GM19438 (cell line): ENCODE data around the gene ZNF76.

Experiments
- ATAC-seq: cut with Tn5 transposase; IDR thresholded peaks from one replicate; pipeline ENCODE4 v1.9.1; 2021; ENCODE audit warnings: low read depth; ENCODE audit not compliant: unreplicated experiment

The ZNF76 gene

DNA sequence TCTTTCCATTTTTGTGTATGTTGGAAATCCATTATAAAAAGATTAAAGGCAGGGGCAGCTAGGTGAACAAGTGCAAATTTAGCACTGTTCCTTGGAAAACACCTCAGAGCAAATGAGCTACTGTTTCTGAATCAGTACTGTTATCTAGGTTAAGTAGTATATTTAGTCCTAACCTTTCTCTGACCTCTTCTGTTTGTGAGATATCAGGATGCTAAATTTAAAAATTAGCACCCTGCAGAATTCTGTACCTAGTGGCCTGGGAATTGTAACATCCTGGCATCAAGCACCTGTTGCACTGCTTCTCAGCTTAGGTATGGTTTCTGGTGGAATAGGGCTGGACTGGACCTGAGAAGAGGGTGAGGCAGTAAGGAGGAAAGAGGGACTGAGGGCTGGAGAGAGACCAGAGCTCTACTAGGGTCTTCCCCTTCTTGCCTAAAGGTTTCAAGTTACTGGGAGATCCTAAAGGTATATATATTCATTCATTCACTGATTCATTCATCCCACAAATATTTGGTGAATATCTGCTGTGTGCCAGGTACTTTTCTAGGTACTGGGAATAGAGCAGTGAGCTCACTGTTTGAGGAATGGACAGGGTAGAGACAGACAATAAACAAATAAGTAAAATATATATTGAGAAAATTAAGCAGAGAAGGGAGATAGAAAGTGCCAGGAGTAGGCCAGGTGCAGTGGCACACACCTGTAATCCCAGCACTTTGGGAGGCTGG, 5.2 kb downstream of the ZNF76 start:
- ATAC-seq: no peak

DNA sequence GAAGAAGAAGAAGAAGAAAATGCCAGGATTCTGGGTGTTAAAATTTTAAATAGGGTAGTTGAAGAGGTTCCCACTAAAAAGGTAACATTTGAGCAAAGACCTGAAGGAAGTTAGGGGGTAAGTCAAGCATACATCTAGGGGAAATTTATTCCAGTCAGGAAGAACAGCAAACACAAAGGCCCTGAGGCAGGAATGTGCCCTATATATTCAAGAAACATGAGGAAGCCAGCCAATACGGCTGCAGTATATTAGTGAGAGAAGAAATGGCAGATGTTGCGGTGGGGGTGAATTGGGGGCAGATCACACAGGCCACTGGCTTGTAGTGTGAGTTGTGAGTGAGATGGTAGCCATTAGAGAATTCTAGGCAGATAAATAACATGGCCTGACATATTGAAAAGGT, 6.0 kb downstream of the ZNF76 start:
- no peak for ATAC-seq

DNA sequence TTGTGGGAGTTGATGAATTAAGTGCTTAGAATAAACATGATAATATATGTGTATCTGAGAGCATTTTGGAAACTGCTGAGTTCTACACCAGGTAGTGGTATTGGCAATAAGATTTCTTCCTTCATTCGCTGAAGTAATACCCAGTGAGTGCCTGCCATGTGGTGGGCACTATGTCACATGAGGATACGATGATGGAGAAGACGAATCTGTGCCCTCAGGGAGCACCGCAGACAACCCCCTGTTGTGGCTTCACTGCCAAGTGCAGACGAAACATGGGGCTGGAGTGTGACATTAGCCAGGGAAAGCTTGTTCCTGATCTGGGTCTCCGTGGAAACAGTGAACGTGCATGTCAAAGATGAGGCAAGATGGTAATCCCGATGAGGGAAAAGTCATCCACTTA, 7.9 kb downstream of the ZNF76 start:
- ATAC-seq: no peak

GRCh38 chr6:35267897-35268296, 8.4 kb downstream of the ZNF76 start:
- no peak for ATAC-seq

DNA sequence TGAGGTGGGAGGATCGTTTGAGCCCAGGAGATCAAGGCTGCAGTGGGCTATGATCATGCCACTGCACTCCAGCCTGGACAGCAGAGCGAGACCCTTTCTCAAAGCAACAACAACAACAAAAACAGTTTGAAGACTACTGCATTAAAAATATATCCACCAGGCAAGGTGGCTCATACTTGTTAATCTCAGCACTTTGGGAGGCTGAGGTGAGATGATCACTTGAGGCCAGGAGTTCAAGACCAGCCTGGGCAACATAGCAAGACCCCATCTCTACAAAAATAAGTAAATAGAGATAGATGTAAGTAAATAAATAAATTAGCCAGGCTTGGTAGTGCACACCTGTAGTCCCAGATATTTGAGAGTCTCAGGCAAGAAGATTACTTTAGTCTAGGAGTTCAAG, 12.5 kb downstream of the ZNF76 start:
- no peak for ATAC-seq

DNA sequence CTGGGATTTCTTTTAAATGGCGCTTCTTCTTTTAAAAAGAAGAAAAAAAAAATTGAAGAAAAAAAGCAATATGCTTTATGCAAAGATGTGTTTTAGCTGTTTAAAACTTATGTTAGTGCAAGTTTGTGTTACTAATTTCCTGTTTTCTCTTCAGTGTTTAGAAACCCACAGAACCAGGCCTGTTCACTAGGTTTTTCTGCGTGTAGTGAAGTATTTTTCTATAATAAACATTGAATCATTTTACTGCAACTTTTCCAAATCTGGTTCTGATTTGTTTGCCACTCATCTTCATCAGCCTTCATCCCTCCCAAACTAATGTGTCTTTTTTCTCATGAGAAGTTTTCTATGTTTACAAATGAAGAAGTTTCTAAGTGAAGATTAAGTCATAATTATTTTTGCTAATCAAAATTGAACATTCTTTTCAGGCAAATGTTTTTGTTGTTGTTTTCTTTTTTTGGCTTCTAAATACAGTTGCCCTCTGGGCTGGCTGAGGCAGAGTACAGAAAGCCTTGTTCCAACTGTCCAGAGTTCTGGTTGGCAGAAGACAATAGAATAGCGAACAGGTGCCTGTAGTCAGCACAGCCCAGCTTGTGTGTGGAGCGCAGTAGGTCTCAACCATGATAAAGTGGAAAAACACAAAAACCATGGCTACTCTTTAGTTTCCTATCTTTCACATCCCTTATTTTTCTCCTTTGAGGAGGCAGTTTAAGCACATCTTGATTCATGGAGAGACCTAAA, 14.5 kb downstream of the ZNF76 start:
- ATAC-seq: no peak

- no peak for ATAC-seq
Measured at GRCh38 chr6:35275744-35276260, 16.3 kb downstream of the ZNF76 start.

DNA sequence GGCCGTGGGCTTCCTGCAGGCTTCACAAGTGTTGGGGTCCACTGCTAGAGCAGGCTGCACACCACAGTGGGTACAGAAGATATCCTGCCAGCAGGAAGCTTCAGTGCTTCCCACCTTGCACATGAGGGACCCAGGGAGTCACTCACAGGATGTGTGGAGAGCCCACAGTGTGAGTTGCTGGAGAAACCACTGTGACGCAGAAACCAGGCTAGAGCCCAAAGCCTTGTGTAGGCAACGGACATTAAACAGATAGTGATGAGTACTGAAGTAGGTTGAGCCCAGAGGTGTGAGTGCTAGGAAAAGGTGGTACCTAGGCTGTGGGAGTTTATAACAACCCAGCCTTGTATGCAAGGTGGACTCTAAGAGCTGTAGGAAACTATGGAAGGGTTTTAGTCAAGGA, 19.2 kb downstream of the ZNF76 start:
- ATAC-seq: no peak

DNA sequence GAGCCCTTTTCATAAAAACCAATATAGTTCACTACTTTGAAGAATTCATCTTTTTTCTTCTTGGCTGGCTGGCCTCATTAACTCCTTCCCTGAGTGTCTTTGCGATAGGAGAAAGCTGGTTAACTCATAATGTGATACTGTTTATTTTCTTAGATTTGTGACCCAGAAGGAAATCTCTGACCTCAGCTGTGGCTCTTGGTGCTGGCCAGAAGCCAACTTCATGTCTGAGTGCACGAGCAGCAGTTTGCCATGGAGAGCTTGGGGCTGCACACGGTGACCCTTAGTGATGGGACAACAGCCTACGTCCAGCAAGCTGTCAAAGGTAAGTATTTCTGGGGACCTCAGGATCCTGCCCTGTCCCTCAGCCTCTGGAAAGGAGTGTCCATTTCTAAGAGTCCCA, 21.4 kb downstream of the ZNF76 start:
- no peak for ATAC-seq

- ATAC-seq: no peak
Measured at GRCh38 chr6:35282472-35282871, 22.9 kb downstream of the ZNF76 start.

DNA sequence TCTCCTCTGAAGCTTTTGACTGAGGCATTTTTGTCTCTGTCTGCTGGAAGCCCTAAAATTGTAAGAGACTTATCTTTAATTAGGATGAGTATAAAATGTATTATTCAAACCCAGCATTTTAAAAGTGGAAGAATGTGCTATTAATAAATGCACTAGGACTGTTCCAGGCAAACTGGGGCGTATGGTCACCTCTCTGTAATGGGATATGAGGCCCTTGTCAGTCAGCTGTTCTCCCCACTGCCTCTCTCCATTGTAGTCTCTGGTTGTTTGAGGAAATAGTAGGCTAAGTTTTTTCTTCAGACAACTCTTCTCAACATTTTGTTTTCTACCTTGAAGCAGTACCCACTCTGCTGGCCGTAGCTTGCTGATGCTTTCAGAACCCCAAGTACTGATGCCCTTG, 23.8 kb downstream of the ZNF76 start:
- ATAC-seq: no peak

DNA sequence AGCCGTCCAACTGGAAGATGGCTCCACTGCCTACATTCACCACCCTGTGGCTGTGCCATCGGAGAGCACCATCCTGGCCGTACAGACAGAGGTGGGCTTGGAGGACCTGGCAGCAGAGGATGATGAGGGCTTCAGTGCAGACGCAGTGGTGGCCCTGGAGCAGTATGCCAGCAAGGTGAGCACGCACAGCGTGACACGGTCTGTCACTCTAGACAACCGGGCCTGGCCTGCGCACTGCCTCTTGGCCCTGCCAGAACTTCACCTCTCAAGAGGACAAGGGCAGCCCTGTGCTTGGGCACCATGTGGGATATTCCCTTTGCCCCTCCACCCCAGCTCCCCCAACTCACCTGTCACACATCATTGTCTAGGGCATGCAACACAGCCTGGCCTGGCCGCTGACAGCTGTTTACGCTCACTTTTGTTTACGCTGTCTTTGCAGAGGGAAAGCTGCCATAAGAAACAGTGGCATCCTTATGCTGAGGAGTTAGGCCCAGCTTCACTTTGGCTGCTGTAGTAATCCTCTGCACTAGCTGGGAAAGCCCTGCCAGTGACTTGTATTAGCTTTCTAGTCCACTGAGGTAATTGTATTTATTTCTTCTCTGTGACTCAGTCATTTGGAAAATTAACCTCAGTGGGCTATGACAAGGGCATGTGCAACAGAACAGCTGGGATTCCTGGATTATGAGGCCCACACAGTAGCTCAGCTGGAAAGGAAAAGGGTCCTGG, 28.3 kb downstream of the ZNF76 start:
- no peak for ATAC-seq

DNA sequence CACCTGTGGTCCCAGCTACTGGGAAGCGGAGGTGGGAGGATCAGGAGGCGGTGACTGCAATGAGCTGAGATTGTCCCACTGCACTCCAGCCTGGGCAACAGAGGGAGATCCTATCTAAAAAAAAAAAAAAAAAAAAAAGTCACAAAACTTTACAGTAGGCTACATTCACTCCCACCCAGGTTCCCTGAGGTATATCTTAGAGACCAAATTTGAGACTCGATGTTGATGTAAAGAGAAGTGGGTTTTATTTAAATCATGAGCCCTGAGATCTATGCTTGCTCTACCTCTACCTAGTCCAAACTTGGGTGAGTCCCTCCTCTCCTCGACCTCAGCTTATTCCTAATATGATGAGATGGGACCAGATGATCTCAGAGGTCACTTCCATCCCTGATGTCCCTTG, 29.3 kb downstream of the ZNF76 start:
- no peak for ATAC-seq

DNA sequence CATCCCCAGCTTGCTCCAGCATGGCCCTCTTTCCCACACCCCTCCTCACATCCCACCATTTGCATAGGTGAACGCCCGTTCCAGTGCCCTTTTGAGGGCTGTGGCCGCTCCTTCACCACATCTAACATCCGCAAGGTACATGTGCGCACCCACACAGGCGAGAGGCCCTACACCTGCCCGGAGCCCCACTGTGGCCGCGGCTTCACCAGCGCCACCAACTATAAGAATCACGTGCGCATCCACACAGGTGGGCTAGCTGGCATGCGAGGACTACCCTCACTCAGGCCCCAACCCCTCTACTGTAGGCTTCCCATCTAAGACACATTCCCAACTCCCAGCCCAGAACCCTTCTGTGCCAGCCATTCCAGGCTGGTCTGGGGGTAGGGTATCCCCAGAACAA, 32.0 kb downstream of the ZNF76 start:
- no peak for ATAC-seq

DNA sequence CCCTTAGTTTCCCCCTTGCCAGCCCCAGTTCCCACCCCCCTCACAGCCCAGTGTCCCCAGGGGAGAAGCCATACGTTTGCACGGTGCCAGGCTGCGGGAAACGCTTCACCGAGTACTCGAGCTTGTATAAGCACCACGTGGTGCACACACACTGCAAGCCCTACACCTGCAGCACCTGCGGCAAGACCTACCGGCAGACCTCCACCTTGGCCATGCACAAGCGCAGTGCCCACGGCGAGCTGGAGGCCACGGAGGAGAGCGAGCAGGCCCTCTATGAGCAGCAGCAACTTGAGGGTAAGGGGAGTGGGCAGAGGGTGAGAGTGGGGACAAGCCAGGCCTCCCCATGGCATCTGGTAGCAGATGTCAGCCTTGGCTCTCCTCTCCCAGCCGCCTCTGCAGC, 33.0 kb downstream of the ZNF76 start:
- ATAC-seq: no peak

DNA sequence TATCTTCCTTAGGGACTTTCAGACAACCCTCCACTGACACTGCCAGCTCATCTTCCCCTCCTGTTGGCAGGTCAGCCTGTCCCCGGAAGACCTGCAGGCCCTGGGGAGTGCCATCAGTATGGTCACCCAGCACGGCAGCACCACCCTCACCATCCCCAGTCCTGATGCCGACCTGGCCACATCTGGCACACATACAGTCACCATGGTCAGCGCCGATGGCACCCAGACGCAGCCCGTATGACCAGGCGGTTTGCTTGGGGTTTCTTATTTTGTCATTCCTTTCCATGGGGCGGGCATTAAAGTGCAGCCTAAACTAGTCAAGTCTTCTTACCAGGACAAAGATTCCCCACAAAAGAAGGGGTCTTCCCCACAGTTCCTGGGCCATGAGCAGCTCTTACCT, 34.1 kb downstream of the ZNF76 start:
- no peak for ATAC-seq

GRCh38 chr6:35294308-35294945, 34.9 kb downstream of the ZNF76 start:
- no peak for ATAC-seq

GRCh38 chr6:35295036-35295435, 35.5 kb downstream of the ZNF76 start:
- ATAC-seq: no peak

DNA sequence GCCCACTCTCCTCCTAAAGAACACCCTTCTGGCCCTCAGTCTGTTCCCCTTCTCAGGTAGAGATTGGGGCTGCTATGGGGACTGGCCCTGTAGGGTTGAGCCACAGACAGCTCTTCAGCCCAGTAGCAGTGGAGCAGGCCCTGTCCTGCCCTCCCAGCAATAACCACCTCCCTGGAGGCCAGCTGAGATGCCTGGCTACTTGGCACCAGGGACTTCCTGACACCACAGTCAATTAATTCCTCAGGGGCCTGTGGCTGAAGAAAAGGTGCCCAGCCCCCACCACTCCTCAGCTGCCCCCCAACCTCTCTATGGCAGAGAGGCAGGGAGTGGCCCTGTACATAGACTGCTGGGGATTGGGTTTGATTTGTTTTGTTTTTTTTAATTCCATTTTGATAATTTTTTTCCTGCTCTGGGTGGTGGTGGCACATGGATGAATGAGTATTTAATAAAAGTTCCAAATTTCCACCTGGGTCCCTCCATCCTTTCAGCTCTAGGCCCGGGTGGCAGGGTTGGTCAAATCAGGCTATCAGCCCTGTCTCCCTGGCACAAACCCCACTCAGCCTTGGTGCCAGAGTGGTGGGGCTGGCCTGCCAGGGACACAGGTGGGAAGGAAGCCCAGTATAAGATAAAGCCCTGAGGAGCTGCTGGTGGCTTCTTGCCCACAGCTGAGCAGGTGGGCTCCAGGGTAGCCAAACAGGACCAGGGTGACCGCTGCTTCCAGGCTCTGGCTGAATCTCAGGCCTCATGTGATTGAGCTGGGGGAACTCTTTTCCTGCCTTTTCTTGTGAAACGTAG, 36.2 kb downstream of the ZNF76 start:
- ATAC-seq: no peak

- no peak for ATAC-seq
Measured at GRCh38 chr6:35296931-35297600, 37.5 kb downstream of the ZNF76 start.
